Measurements from ENCODE around the gene CIDEB.

Gene CIDEB

DNA sequence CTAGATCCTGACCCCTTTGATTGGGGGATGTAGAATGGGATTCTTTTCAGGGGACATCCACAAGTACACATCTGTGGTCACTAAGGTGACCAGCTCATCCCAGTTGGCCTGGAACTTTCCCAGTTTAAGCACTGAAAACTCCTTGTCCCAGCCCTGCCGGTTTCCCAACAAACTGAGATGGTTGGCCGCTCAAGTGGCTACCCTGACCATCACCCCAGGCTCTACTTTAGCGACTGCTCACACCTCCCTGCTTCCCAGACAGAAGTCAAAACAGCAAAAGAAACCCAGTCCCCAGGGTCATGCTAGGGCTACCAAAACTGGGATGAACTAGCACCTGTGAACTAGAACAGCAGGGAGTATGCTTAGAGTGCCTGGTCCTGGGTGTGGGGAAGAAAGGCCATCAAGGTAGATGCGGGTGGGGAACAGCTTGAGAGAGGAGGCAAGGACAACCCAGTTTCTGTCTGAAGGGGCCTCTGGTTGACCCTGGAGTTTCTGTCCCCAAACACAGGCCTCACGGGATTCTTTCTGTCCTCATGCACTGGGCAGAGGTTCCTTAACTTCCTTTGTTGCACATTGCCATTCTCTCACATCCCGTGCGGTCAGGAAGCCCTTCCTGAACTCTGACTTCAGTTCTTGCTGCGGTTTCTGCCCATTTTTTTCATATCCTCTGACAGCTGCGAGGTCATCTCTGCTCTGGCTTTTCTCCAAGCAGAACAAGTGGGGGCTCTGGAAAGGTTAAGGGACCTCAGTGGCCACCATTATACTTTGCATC, 5.1 kb upstream of the CIDEB start:
- DNase-seq (ENCODE audit: low spot score): no peak

DNA sequence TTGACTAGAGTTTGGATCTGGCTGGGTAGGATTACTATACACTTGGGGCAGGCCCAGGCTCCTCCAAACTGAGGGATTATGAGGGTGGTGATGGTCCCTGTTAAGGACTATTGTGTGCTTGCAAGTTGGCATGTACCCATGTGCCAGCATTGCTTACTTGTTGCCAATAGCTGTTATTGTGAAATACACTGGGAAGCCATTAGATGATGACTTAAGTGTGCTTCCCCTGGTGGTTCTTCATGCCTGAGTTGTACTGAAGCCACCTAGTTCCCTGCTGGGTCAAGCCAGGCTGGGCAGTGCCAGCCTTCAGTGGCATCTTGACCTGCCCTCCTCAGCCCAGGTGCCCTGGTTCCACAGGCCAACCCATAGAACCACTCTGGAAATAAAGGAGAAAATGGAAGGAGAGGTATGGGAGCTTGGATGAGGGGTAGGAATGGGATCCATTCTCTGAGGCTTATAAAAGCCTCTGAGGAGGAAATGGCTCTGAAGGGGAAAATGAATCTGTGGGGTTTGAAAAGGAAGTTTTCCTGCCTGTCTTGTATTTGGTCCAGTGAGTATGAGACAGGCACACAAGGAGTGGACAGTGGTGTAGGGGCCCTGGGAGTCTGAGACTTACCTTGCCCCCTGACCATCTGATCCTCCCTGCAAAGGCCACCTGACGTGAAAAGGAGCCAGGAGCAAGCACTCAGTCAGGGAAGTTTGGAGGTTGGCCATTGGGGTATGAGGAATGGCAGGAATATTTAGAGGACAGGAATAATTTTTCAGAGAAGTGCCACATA, 4.2 kb upstream of the CIDEB start:
- DNase-seq (ENCODE audit: low spot score): peak; percentile 45

DNA sequence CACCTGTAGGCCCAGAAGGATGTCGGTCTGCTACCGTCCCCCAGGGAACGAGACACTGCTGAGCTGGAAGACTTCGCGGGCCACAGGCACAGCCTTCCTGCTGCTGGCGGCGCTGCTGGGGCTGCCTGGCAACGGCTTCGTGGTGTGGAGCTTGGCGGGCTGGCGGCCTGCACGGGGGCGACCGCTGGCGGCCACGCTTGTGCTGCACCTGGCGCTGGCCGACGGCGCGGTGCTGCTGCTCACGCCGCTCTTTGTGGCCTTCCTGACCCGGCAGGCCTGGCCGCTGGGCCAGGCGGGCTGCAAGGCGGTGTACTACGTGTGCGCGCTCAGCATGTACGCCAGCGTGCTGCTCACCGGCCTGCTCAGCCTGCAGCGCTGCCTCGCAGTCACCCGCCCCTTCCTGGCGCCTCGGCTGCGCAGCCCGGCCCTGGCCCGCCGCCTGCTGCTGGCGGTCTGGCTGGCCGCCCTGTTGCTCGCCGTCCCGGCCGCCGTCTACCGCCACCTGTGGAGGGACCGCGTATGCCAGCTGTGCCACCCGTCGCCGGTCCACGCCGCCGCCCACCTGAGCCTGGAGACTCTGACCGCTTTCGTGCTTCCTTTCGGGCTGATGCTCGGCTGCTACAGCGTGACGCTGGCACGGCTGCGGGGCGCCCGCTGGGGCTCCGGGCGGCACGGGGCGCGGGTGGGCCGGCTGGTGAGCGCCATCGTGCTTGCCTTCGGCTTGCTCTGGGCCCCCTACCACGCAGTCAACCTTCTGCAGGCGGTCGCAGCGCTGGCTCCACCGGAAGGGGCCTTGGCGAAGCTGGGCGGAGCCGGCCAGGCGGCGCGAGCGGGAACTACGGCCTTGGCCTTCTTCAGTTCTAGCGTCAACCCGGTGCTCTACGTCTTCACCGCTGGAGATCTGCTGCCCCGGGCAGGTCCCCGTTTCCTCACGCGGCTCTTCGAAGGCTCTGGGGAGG, 3.1 kb upstream of the CIDEB start, which contains the start of gene LTB4R:
TSS of gene LTB4R (plus strand) at position 857 of the 959 bp plus-strand sequence. CDS start 4,150 bp downstream, outside the sequence.
- peak; percentile 90 for DNase-seq (ENCODE audit: low spot score)

DNA sequence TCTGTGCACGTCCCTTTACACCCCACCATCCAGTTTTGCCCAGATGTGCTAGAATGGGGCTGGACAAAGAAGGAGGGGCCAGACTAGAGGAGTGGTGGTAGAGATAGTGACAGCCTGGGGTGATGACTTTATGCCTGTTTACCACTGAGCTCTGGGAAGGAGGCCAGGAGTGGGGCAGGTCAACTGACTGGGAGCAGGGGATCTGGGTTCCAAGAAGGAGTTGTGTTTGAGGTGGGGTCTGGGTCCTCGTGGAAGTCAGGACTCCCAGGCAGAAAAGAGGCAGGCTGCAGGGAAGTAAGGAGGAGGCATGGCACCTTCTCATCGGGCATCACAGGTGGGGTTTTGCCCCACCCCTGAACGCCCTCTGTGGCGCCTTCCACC, 2.5 kb upstream of the CIDEB start:
- no peak for DNase-seq (ENCODE audit: low spot score)

DNA sequence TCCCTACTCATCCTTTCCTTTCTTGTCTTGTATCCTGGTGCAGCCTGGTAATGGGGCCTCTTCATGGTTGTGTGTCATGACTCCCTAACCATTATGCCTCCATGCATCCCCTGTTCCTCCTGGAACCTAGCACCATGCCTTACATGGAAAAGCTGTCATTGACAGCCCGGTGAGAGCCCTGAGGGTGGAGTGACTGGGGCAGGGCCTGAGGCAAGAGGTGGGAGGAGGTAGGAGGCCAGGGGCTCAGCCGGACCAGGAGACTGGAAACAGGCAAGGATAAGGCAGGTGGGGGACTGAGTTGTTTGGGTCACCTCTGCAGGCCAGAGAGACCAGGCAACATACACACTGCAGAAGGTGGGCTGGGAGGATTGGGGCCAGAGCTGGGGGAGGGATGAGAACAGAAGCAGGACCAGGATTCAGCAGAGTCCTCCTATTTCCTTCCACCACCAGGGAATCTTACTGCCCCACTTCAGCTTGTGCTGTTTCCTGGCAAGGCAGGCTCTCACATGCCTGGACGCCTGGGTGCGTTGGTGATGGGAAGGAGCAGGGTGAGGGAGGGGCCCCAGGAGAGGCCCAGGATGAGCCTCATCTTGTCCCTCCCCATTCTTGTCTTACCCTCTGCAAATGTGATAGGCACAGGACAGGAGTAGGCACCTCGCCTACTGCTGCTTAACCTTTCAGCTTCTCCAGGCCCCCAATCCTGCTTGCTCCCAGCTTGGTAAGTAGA, 1.9 kb upstream of the CIDEB start, which contains the start of gene LTB4R2:
TSS of gene LTB4R2 (plus strand) at position 603 of the 727 bp plus-strand sequence. CDS start 525 bp downstream, outside the sequence.
- no peak for DNase-seq (ENCODE audit: low spot score)

DNA sequence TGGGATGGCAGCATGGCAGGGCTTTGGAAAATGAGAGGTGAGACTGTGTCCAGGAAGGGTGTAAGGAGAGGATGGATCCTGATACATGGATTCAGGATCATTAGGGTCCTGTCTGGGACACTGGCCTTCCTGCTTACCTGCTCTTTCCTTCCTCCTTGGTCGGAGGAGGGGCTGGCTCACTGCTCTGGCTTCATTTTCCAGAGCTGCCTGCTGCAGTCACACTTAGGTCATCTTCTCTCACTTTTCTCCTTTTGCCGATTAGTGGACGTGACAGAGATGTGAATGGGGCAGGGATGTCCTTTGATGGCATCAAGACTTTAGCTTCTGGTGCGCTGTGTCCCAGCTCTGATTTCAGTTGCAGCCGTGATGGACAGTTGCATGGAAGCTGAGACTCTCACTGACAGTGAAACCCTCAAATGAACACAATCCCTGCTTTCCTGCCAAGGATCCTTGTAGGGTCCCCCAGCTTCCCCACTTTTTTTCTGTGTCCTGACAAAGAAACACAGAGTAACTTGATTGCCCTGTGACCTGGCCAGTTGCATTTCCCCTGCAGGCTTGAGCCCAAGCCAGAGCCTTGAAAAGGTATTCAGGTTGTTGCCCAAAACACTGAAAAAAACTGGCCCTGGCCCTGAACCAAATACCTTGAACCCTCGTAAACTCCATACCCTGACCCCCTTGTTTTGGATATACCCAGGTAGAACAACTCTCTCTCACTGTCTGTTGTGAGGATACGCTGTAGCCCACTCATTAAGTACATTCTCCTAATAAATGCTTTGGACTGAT, 756 bp upstream of the CIDEB start:
- no peak for DNase-seq (ENCODE audit: low spot score)

DNA sequence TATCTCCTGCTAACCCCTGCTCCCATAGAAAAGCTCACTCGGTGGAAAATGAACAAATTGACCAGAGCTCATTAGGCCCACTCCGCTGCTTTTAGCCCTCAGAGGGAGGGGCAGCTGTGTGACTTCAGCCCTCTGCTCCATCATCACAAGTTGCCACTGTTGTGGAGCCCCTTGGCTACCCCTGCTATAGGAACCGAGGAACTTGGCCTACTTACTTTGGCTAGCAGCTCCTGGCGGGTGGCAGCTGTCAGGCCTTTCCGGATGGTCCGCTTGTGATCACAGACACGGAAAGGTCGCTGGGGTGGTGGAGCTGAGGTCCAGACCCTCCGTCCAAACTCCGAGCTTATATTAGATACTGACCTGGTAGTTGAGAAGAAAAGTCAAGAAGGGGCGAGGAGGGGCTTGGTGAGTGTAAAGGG, 612 bp downstream of the CIDEB start:
- DNase-seq (ENCODE audit: low spot score): no peak

DNA sequence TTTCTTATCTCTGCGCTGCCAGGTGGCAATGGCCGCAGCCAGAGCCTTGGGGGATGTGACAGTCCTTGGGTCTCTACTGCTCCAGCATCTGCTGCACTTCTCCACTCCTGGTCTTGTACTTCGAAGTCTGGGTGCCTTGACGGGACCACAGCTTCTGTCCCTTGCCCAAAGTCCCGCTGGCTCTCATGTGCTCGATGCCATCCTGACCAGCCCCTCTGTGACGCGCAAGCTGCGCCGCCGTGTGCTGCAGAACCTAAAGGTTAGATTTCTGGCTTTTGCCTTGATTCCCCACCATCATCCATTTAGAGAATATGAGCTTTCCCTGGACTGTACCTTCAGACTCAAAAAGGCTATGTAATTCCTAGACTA, 3.8 kb downstream of the CIDEB start:
- DNase-seq (ENCODE audit: low spot score): no peak

DNA sequence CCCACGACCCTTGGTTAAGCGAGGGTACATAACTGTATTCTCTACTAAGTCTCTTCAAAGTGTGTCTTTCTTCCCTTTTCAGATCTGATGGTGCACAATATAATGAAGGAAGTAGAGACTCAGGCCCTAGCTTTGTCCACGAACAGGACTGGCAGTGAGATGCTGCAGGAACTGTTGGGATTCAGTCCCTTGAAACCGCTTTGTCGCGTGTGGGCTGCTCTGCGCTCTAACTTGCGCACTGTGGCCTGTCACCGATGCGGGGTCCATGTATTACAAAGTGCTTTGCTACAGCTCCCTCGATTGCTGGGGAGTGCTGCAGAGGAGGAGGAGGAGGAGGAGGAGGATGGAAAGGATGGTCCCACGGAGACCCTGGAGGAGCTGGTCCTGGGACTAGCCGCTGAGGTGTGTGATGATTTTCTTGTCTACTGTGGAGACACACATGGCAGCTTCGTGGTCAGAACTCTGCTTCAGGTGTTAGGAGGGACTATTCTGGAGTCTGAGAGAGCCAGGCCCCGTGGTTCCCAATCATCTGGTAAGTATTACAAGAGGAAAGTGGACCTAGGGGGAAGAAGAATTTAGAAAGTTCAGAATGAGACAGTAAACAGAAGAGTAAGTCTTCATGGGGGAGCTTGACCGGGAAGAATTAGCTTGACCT, 7.3 kb downstream of the CIDEB start:
- DNase-seq (ENCODE audit: low spot score): no peak

DNA sequence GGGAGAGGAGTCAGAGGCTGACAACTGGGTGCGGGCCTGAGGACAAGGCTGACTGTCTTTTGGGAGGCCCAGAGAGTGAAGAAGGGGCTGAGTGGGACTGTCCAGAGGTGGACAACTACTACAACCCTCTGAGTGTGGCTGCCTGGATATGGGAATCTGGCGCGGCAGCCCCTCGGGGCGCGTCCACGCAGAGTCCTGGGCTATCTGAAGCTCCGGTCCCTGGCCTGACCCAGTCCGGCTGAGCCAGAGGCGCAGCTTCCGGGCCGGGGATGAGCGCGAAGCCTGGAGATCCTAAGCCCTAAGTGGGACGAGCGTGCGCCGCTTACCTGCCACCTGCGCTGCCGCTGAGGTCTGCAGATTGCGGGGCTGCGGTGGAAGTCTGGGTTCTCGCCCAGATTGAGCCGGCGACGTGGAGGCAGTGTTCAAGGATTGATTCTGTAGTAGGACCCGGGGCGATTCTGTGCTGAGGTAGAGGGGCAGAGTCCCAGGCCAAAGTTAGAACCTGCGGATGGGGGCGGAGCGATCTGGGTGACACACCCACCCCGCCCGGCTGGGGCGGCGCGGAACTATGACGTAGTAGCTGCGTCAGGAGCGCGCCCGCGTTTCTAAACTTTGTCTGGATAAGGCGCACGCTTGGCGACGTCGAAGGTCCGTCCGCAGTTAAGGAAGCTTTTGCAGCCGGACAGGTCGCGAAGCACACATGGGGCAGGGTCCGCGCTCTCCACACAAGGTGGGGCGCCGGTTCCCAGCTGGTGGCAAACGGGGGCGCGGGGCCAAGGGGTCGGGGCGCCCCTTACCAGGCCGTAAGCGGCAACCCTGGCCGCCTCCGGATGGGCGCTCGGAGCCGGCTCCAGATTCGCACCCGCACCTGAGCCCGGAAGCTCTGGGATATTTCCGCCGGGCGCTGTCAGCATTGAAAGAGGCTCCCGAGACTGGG, 8.3 kb downstream of the CIDEB start, which contains the start of the genes DHRS1 and NOP9:
TSS of gene DHRS1 (minus strand) at position 526 of the 937 bp plus-strand sequence. CDS start 674 bp downstream, outside the sequence.
TSS of gene NOP9 (plus strand) at position 596 of the 937 bp plus-strand sequence. CDS start at position 701, 105 bp downstream.
- peak; percentile 97 for DNase-seq (ENCODE audit: low spot score)

DNA sequence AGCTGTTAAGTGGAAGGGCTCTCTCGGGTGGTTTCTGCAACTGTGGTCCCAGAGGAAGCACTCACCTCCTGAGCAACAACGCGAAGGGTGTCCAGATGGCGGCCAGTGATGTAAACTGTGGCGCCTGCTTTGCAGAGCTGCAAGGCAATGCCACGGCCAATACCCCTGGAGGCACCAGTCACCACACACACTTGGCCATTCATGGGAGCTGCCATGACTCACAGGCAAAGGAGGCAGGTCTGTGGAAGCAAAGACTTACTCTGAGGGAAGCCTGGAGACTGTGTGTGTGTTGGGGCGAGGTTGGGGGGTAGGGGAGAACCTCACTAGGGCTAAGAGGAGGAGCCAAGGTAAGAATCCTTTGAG, 8.9 kb downstream of the CIDEB start:
- peak; percentile 69 for DNase-seq (ENCODE audit: low spot score)

DNA sequence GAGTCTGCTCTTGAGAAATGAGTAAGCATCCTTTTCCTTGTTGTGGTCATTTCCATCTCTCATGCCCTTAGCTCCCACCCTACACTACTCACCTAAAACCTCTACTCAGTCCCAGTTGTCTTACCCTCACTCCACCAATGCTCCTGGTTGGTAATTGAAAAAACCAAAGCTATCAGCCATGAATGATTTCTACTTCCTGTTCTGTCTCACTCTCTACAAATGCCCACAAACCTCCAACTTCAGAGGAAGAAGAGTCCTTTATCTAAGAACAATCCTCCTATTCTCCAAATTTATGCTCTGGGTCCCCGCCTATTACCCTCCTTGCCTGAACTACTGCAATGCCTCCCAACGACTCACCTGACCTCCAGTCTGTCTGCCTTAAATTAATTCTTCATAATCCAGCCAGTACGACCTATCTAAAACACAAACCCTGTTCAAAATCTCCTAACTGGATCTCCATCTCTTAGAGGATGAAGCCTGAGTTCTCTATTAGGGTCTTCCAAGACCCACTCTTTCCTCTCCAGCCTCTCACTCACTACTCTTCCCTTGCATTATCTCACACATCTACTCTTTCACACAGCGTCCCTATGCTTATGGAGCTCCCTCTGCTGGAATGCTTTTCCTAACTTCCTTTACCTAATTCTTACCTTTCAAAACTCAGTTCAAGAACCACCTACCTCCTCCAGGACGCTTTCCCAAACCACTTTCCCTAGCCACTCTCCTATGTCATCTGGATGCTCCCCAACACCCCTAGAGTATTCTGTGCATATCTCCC, 10.4 kb downstream of the CIDEB start:
- DNase-seq (ENCODE audit: low spot score): no peak

DNA sequence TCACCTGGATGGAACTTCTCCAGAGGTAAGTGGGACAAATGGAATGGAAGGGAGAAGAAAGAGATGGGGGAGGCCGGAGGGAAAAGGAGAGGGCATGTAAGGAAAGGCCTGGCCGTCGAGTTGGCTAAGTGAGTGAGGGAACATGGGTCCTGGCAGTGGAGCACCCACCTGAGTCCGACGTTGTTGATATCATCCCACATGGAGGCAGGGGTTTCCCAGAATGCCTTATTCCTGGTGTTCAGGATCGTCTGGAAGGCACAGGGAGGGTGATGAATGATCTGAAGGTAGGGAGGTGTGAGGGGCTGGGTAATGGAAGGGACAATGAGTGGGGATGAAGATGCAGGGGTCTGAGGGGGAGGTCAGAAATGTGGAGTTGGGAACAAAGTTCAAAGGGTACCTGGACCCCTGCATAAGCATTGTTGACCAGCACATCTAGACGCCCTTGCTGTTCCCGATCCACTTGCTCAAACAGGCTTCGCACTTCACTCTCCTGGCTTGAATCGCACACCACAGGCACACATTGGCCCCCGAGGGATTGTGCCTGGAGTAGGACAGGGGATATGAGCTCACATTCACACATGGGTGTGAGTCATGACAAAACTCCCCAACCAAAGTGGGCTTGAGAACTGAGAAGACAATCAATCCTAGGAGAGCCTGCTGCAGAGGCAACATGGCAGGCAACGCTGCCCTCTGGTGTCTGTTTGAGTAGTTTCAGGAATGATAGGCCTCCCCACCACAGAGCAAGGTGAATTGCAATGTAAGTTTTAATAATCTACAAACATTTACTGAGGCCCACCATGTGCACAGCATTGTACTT, 11.2 kb downstream of the CIDEB start:
- peak; percentile 88 for DNase-seq (ENCODE audit: low spot score)

DNA sequence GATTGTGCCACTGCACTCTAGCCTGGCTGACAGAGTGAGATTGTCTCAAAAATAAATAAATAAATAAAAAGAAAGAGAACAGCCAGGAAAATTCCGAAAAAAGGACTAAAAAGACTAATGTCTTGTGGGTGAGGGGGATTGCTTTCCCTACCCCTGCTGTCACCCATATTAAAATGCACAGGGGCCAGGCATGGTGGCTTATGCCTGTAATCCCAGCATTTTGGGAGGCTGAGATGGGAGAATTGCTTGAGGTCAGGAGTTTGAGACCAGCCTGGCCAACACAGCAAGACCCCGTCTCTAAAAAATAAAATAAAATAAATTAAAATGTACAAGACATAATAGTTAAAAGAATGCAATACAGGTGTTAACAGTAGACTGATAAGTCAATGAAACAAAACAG, 14.3 kb downstream of the CIDEB start:
- DNase-seq (ENCODE audit: low spot score): no peak

DNA sequence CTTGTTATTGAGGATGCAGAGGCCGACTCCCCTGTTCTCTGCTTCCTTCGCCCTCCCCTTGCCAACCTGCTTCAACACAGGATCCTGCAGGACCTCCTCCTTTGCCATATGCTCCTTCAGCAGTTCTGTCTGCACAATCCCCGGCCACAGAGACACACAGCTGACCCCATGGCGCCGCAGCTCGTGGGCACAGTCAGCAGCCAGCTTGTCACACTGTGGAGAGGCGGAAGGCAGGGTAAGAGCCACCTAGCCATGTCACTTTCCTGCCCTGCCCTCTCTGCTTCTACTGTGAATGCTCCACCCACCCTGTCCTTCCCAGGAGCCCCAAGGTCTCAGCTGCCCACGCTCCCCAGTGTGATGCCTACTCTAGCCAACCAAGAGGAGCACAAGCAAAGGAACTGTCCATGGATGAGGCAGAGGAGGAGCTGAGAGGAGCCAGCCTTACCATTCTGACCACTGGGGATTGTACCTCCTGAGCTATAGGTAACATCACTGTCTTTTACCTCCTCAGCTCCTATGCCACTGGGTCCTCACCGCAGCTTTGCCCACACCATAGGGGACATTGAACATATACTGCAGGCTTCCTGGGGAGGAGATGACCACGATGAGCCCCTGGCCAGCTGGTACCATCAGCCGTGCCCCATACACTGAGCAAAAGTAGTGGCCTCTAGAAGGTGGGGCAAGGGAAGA, 15.5 kb downstream of the CIDEB start:
- DNase-seq (ENCODE audit: low spot score): no peak

DNA sequence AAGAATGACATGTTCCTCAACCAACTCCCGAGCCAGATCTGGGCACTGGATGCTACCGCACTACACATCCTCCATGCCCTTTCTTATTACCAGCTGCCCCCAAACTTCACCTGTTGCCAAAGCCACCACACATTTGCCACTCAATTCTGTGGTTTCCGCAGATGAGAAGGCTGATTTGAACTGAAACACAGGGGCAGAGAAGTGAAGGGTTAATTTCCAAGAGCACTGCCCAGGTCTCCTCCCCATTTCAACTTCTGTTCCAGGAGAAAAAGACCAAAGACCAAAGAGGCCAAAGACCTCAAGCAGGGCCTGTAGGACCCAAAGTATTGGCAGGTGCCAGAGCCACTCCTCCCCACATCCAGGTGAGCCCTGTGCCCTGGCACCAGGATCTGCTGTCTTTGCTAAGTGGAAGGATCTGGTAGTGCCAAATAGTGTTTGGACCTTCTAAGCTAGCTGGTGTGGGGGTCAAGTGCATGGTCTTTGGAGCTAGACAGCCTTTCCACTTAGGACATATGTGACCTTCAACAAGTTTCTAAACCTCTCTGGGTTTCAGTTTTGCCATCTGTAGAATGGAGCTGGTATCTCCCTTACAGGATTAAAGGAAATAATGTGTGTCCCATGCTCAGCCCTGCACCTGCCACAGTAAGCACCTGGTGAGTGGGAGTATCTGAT, 16.2 kb downstream of the CIDEB start:
- no peak for DNase-seq (ENCODE audit: low spot score)

All from GM03348 (cell line).